Putamen (tissue), 1 donor: ENCODE results near the gene ATP13A5.

Experiments used
- DNase-seq: peaks from one replicate; pipeline ENCODE4 v3.0.0-alpha.2; 2016; ENCODE audit warnings: low spot score

The ATP13A5 gene

GRCh38 chr3:193347521-193348501 is 30.7 kb downstream of the ATP13A5 start:
- DNase-seq: peak; percentile 66

DNA sequence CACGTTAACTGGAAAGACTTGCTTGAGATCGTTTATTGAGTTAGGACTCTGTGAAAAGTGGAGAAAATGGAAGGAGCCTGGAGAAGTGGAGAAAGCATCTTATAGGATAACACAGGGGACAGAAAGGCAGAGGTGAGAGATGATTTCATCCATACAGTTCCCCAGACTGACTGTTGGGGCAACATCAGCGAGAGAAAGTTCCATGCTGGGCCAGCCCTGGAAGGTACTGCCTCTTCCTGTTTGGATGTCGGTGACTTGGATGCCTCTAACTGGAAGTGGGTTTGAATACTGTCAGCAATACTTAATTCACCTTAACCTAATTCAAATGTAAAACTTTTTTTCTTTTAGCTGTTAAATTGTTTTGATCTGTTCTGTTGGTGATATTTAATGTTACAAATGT is 32.3 kb downstream of the ATP13A5 start:
- DNase-seq: no peak

GRCh38 chr3:193345431-193345830 is 33.1 kb downstream of the ATP13A5 start:
- DNase-seq: no peak

DNA sequence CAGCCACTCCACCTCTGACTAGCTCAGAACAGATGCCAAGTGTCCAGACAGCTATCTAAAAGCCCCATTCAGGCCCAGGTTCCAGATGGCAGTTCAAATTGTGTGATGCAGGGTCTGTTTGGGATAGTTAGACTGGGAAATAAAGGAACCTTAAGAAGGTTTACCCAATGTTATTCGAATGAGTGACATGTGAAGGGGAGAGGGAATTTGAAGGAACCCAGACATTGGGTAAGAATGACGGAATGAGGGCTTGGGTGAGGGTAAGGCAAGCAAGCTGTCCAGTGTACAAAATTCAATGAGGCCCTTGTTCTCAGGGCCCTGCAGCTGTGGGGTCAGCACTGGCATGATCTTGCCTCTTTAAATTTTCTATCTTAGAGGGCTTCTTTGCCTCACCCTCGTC is 34.1 kb downstream of the ATP13A5 start:
- no peak for DNase-seq

- no peak for DNase-seq
Measured at GRCh38 chr3:193343726-193344222, 34.8 kb downstream of the ATP13A5 start.

DNA sequence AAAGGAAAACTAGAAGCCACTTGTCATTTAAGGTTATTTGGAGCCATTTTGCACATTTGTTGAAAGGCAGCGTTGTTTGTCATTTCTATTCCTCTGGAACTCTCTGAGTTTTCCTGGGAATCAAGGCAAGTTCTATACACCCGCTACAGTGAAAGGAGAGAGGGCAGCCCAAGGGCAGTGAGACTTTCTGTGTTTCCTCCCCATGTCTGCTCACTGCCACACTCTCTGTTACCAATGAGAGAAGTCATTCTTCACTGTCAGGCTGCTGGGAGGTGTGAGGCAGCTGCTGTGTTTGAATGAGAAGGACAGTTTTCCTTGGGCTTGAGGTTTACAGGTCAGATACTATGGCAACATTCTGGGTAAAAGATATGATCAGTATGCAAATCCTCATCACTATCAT is 36.0 kb downstream of the ATP13A5 start:
- DNase-seq: no peak

DNA sequence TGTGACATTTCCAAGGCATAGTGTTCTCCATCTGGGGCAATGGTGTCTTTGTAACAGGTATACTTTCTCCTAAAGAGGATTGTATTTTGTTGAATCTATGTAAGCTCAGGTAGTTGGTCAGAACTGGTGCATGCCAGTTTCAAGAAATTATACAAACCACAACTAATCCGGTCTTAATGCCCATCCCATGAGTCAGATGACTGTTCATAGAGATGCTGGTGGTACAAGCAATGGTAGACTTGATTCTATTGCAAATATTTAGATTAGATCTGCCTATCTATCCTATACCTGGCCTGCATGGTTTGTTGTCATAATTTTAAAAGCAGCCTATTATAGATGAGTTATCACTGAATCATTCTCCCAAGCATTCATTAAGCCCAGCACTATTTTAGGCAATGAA is 43.5 kb downstream of the ATP13A5 start:
- DNase-seq: no peak

DNA sequence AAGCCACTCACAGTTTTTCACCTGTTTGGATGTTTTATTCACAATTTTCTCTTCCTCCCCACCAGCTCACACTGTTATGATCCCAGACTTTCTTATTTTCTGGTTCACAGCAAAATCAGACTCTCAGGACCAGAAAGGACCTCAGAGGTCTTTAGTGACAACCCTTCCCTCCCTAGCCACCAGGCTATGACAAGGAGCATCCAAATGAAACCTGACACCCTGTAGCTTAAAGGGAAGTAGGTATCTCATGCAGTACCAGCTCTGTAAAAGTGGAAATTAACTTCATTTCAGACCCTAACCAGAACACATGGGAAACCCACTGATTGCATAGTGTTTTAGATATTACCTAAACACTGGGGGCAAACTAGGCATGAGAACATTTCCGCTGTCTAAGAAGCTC is 45.3 kb downstream of the ATP13A5 start:
- no peak for DNase-seq

- DNase-seq: no peak
Measured at GRCh38 chr3:193330555-193331204, 47.9 kb downstream of the ATP13A5 start.

GRCh38 chr3:193317682-193318300 is 60.8 kb downstream of the ATP13A5 start:
- no peak for DNase-seq

DNA sequence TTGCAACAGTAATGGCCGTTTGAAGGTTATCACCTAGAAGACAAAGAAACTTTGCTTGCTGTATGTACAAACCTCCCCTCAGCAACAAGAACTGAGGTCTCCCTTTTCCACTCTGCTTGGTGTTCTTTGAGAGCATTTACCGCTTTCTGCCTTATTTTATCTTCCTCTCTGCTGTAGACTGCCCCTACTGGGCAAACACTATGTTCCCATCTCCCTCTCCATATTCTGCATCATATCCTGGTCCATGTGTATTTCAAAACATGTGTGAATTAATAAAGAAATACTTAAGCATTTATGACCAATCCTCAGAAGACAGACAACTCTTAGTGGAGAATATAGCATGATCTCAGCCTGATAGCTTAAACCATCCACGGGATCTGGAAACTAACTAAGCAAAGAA is 64.4 kb downstream of the ATP13A5 start:
- no peak for DNase-seq

- DNase-seq: no peak
Measured at GRCh38 chr3:193313061-193313958, 65.2 kb downstream of the ATP13A5 start.

DNA sequence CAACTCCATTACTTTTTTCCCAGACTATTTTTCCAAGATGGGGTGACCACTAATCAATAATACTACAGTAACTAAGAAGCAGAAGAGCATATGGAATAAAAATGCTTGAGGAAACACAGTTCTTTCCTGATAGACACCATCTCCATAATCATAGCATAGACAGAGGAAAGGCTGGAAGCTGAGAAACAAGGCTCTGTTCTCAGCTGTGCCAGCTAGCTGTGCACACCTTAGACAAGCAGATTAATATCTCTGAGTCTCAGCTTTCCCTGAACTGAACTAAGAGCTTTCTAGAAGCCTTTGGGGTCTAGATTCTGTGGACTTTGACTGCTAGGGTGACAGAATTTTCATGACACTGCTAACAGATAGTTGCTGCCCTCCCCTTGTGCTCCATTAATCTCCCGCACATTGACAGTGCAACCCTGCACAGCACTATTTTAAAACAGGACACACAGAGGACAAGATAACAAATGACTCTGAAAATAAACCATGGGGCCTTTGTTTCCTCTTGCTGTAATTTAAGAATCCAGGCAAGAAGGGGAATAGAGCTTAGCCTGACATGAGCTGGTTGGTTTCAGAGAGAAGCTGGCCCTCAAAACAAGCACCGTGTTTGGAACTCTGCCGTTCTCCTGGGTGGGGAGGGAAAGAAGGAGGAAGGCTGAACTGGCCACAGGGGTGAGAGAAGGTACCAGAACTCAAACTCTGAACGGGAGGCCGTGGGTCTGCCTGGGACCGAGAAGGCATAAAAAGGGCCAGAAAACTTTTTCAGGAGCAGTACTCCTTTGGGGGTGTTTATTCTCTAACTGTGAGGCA is 67.4 kb downstream of the ATP13A5 start:
- DNase-seq: no peak

DNA sequence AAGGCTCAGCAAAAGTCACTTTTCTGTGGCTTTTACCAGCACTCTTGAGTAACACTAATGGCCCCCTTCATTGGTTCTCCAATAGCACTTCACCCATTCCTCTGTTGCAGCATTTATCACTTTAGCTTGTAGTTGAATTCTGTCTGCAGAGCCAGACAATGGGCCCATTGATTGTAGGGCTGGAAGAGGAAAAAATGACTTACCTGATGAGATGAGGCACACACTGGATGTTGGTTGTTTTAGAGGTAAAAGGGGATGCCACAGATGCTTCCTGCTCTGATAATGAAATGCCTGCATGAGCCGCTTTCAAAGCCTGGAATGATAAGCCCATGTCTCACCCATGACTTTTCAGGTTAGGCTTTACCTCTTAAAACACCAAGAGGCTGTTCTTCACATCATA is 73.2 kb downstream of the ATP13A5 start:
- no peak for DNase-seq

GRCh38 chr3:193301433-193301832 is 77.1 kb downstream of the ATP13A5 start:
- no peak for DNase-seq

DNA sequence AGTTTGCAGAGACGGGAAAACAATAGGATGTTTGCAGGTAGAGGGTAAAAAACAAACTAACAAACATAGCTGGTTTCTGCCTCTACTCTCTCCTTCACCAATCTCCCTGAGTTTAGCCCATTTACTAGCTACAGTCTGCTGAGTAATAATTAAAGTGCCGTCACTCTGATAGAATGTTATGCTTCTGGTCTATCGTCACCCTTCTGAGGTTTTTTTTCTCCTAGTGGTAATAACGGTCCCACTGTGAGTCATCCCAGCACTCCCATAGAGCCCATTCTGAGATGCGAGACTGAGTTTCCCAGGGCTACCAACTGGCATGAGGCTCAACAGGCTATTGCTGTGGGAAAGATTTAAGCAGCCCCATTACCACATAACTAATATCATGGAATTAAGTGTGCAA is 81.1 kb downstream of the ATP13A5 start:
- DNase-seq: no peak

GRCh38 chr3:193295985-193296384 is 82.6 kb downstream of the ATP13A5 start:
- no peak for DNase-seq

GRCh38 chr3:193292386-193292785 is 86.2 kb downstream of the ATP13A5 start:
- DNase-seq: no peak

GRCh38 chr3:193271101-193271840 is 107.3 kb downstream of the ATP13A5 start:
- no peak for DNase-seq

DNA sequence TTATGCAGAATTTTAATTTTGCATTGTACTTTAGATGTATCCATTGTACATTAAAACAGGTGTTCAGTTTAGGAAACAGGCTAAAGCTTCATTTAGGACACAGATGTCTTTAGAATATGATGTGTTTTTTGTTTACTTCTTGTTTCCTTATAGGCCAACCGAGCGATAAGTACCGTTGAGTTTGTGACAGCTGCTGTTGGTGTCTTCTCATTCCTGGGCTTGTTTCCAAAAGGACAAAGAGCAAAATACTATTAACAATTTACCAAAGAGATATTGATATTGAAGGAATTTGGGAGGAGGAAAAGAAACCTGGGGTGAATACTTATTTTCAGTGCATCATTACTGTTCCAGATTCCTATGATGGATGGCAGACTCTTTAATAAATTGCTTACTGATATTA is 108.1 kb downstream of the ATP13A5 start:
- no peak for DNase-seq
